Astrocyte of the spinal cord (primary cell): ENCODE data around the gene HSD17B10.

ENCODE experiments used
- DNase-seq: peaks from one replicate; pipeline ENCODE4 v3.0.0; 2011; ENCODE audit warnings: low read depth, low spot score
- H3K4me3 ChIP-seq: 2 replicates; pipeline ENCODE4 v1.5.1; 2011; ENCODE audit warnings: low read depth, mild to moderate bottlenecking, low read length, moderate library complexity
- in situ Hi-C: cut with HindIII; loops from 2 replicates; pipeline ENCODE4 v1.10.0; 2017; ENCODE audit warnings: low sequenced_read_pairs
- TF ChIP-seq, protein P1 (sequence below): IDR thresholded peaks from 2 replicates; pipeline ENCODE4 v1.5.1; 2012; ENCODE audit warnings: low read depth, mild to moderate bottlenecking, low read length, inconsistent platforms

Gene HSD17B10

DNA sequence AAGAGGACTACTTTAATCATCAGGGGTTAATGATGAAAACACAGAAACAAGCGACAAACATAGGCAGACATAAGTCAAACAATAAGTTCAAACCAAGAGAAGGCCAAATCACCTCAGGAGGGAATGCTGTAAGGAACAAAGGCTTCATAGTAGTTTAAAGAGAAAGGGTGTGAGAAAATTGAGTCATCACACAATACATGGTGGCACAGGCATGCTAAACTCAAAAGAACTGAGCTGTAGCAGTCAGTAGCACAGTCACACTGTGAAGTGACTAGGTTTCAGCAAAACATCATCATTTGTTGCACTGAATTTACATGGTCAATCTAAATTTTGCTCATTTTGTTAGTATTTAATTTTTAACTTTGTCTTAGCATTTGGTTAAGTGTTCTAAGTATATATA is 36.0 kb downstream of the HSD17B10 start:
- DNase-seq, result no peak
- in situ Hi-C loops, result no loop called here
- H3K4me3 ChIP-seq, result no peak overlapping the region
- TF ChIP-seq, protein P1, sequence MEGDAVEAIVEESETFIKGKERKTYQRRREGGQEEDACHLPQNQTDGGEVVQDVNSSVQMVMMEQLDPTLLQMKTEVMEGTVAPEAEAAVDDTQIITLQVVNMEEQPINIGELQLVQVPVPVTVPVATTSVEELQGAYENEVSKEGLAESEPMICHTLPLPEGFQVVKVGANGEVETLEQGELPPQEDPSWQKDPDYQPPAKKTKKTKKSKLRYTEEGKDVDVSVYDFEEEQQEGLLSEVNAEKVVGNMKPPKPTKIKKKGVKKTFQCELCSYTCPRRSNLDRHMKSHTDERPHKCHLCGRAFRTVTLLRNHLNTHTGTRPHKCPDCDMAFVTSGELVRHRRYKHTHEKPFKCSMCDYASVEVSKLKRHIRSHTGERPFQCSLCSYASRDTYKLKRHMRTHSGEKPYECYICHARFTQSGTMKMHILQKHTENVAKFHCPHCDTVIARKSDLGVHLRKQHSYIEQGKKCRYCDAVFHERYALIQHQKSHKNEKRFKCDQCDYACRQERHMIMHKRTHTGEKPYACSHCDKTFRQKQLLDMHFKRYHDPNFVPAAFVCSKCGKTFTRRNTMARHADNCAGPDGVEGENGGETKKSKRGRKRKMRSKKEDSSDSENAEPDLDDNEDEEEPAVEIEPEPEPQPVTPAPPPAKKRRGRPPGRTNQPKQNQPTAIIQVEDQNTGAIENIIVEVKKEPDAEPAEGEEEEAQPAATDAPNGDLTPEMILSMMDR, result no peak

DNA sequence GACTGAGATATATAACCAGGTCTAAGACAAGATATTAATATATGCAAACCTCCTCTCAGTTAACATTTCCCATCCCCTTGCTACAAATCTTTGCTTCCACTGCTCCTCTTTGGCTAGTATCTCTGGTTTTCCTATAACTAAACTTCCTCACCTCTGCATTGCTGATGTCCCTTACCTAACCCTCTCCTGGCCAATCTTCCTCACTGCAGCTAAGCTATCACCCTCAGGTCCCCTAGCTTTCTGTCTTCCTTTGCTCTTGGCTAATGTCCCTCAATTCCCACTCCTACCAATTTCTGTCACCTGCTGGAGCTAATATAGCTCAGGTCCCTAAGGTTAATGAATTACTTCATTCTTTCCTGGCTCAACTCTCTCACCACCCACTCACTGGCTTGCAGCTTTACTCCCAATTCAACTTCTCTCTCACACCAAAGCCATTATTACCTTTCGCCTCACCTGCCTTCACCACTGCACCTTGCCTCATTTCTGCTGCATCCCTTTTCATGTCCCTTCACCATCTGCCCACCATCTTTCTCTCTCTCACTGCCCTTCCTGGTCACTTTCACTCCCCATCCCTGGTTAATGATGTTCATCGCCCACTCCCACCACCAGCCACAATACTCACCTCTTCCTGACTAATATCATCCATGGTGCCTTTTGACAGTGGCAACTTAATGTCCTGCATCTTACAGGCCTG is 38.4 kb downstream of the HSD17B10 start:
- TF ChIP-seq, protein P1, result no peak
- no peak for DNase-seq
- in situ Hi-C loops, result no loop called here
- no peak overlapping the region for H3K4me3 ChIP-seq

DNA sequence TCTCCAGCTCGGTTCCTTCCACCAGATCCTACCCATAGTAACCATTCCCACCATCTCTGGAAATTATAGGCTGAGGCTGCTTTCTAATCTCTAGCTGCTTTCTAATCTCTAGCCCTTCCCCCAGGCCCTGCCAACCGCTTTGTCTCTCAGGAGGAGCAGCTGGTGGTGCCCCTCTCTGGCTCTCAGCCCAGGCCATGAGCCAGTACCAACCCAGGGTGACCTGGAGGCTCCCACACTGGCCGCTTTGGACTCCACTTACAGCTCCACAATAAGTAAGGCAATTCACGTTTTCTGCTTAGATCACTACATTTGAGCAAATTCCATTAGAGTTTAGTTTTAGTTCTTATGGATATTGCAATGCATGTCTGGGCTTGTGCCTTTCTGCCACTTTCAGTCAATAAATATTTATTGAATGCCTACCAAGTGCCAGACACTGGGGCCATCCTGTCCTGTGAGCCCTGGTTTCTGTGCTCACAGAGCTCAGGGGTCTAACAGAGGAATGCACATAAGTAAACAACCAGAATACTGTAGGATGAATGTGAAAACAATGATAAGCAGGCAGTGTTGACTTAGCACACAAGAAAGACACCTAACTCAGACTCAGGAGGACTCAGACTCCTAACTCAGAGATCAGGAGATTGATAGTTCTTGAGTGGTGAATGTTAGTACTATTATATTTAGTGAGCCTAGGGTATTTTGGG is 50.6 kb downstream of the HSD17B10 start:
- in situ Hi-C loops, result no loop called here
- DNase-seq, result no peak
- TF ChIP-seq, protein P1, result no peak
- no peak overlapping the region for H3K4me3 ChIP-seq
